ENCODE results near the gene CCDC107. TPM values are rescaled to one million over a fixed set of nuclear protein-coding genes. Genes with fewer than 3 reads are reported as not detected.
"Not testable (repeated sequence)": the region's sequence is repeated elsewhere in the genome, so short reads cannot be mapped to it uniquely, and the experiment has no call there.

The CCDC107 gene
- total RNA-seq, 1 experiment from 2014 or later, result 11.8 TPM

GRCh38 chr9:35643046-35643445 lies 15.0 kb upstream of the CCDC107 start:
- ChIA-PET POLR2A (no interaction called here), CTCF (no interaction called here)
- Histone ChIP-seq H3K4me1 (no peaks in the 10 kb centered on the region; the same call in 1 of the 2 replicates), H3K27me3 (replicated peaks; ENCODE audit: control insufficient read depth, insufficient read depth, low read length) (no peaks in the 10 kb centered on the region), H3K9me3 (no peaks in the 10 kb centered on the region), H3K36me3 (ENCODE audit: control insufficient read depth, insufficient read depth, low read length) (no peaks in the 10 kb centered on the region), H3K4me3 (ENCODE audit: low read depth, low read length) (no peak overlapping the region)
- H3K4me3 Mint-ChIP-seq (ENCODE audit: unreplicated experiment), result no peak overlapping the region
- no peaks in the 10 kb centered on the region for H3K9me3 Mint-ChIP-seq (ENCODE audit: unreplicated experiment)
- intact Hi-C loops (cut with micrococcal nuclease; ENCODE audit: unreplicated experiment), result no loop called here
- H3K36me3 Mint-ChIP-seq (ENCODE audit: insufficient read depth, unreplicated experiment), result peaks cover 13% of the 10 kb centered on the region
- no peak for TF ChIP-seq CTCF (IDR thresholded peaks at IDR 0.05; ENCODE audit: insufficient read depth in 1 of 2, low read depth in 1 of 2, low read length in 1 of 2, severe bottlenecking in 1 of 2, unreplicated experiment in 1 of 2)
- H3K4me1 Mint-ChIP-seq (ENCODE audit: low read depth, unreplicated experiment), result peaks cover 10% of the 10 kb centered on the region
- BruUV-seq (replicated peaks), result no TSS peak
- DNase-seq, result no peak
- no peak overlapping the region for H3K27ac Mint-ChIP-seq (ENCODE audit: unreplicated experiment)
- no peaks in the 10 kb centered on the region for H3K27me3 Mint-ChIP-seq (ENCODE audit: insufficient read depth, unreplicated experiment)

GRCh38 chr9:35645736-35646135 lies 12.4 kb upstream of the CCDC107 start:
- not testable (repeated sequence) for H3K27me3 ChIP-seq (replicated peaks; ENCODE audit: control insufficient read depth, insufficient read depth, low read length)
- TSS peak; percentile 50 for BruUV-seq (replicated peaks)

GRCh38 chr9:35646153-35646532 lies 11.9 kb upstream of the CCDC107 start:
- BruUV-seq (replicated peaks), result no TSS peak
- H3K9me3 ChIP-seq, result no peaks in the 10 kb centered on the region

More at GRCh38 chr9:35645736-35646135, 12.4 kb upstream of the CCDC107 start:
- H3K4me3 ChIP-seq (ENCODE audit: low read depth, low read length), result peak overlapping the region; percentile 46
- DNase-seq; H3K9me3 ChIP-seq; H3K36me3 Mint-ChIP-seq (ENCODE audit: insufficient read depth, unreplicated experiment); H3K36me3 ChIP-seq (ENCODE audit: control insufficient read depth, insufficient read depth, low read length); H3K9me3 Mint-ChIP-seq (ENCODE audit: unreplicated experiment); H3K4me1 ChIP-seq; H3K4me1 Mint-ChIP-seq (ENCODE audit: low read depth, unreplicated experiment); H3K27me3 Mint-ChIP-seq (ENCODE audit: insufficient read depth, unreplicated experiment): not testable (repeated sequence)
- peak overlapping the region; percentile 84 for H3K27ac Mint-ChIP-seq (ENCODE audit: unreplicated experiment)
- H3K4me3 Mint-ChIP-seq (ENCODE audit: unreplicated experiment), result peak overlapping the region; percentile 81
- ChIA-PET CTCF (interaction anchor here (0.7 to 2.4 kb wide), 15 partner anchors 12 to 384 kb away, joined by 3 to 31 read pairs (median 6); partner anchors contain the start of genes ARHGEF39, CCDC107, CREB3 and HINT2), POLR2A (interaction anchor here (0.7 to 2.5 kb wide), 9 partner anchors 12 to 1001 kb away, joined by 3 to 35 read pairs (median 5); partner anchors contain the start of genes CCDC107, RMRP and TLN1)
- intact Hi-C loops (cut with micrococcal nuclease; ENCODE audit: unreplicated experiment), result loop anchor here (1.0 to 5.0 kb wide), 5 partner anchors 12 to 237 kb away; partner anchors contain the start of genes CREB3 and TLN1

More at GRCh38 chr9:35646153-35646532, 11.9 kb upstream of the CCDC107 start:
- Mint-ChIP-seq H3K4me1 (ENCODE audit: low read depth, unreplicated experiment) (peaks cover 10% of the 10 kb centered on the region), H3K36me3 (ENCODE audit: insufficient read depth, unreplicated experiment) (peaks cover 7% of the 10 kb centered on the region), H3K27me3 (ENCODE audit: insufficient read depth, unreplicated experiment) (no peaks in the 10 kb centered on the region), H3K9me3 (ENCODE audit: unreplicated experiment) (no peaks in the 10 kb centered on the region), H3K27ac (ENCODE audit: unreplicated experiment) (peak overlapping the region; percentile 84), H3K4me3 (ENCODE audit: unreplicated experiment) (peak overlapping the region; percentile 81)
- intact Hi-C loops (cut with micrococcal nuclease; ENCODE audit: unreplicated experiment), result loop anchor here (1.0 to 5.0 kb wide), 5 partner anchors 11 to 236 kb away; partner anchors contain the start of genes CREB3 and TLN1
- H3K36me3 ChIP-seq (ENCODE audit: control insufficient read depth, insufficient read depth, low read length), result no peaks in the 10 kb centered on the region
- no peaks in the 10 kb centered on the region; the same call in 1 of the 2 replicates for H3K4me1 ChIP-seq
- no peaks in the 10 kb centered on the region for H3K27me3 ChIP-seq (replicated peaks; ENCODE audit: control insufficient read depth, insufficient read depth, low read length)
- CTCF ChIA-PET, result interaction anchor here (0.7 to 2.4 kb wide), 16 partner anchors 12 to 384 kb away, joined by 3 to 31 read pairs (median 7); partner anchors contain the start of genes ARHGEF39, CCDC107, CREB3 and HINT2
- peak; percentile 10 to 60 for TF ChIP-seq CTCF (IDR thresholded peaks at IDR 0.05; ENCODE audit: insufficient read depth in 1 of 2, low read depth in 1 of 2, low read length in 1 of 2, severe bottlenecking in 1 of 2, unreplicated experiment in 1 of 2)
- POLR2A ChIA-PET, result interaction anchor here (0.6 to 2.5 kb wide), 11 partner anchors 11 to 1002 kb away, joined by 3 to 35 read pairs (median 4); partner anchors contain the start of genes CCDC107, RMRP, RUSC2 and TLN1
- peak; percentile 85 to 92 for DNase-seq
- H3K4me3 ChIP-seq (ENCODE audit: low read depth, low read length), result peak overlapping the region; percentile 46

All from Caco-2 (cell line).